IMR-90 (cell line): Measurements from ENCODE around the gene RFC2. TPM values are rescaled to one million over a fixed set of nuclear protein-coding genes. Genes with fewer than 3 reads are reported as not detected.
"Not testable (repeated sequence)": the region's sequence is repeated elsewhere in the genome, so short reads cannot be mapped to it uniquely, and the experiment has no call there.

Experiments used
- ATAC-seq: fragments of 200-7000 bp; cut with Tn5 transposase; 2 replicates; pipeline ENCODE4 v1.9.1; 2020; ENCODE audit warnings: low read depth, mild to moderate bottlenecking, moderate library complexity
- BruUV-seq: library from RNA; stranded (reverse); fragments of 400-500 nt; replicated peaks from 2 replicates; lab custom pipeline; 2021; lab: Mats Ljungman, UMichigan
- CTCF ChIA-PET: fragments of 300-600 bp; formaldehyde crosslinking; extraction: SDS; loops from one replicate; lab custom pipeline; 2021; ENCODE audit warnings: antibody characterized with exemption; lab: Yijun Ruan, JAX
- POLR2A ChIA-PET: fragments of 300-600 bp; sonication (Branson Sonifier 250); formaldehyde crosslinking; loops from one replicate; lab custom pipeline; 2022; ENCODE audit warnings: antibody characterized with exemption; ENCODE audit not compliant: unreplicated experiment; lab: Charles Lee
- DNase-seq: peaks from one replicate; pipeline ENCODE4 v3.0.0; 2013
- H2AFZ ChIP-seq: replicated peaks from 2 replicates; pipeline ENCODE3; 2013; ENCODE audit warnings: low read length, mild to moderate bottlenecking; ENCODE audit not compliant: poor library complexity
- H2AK5ac ChIP-seq: 2 replicates; pipeline ENCODE4 v1.6.1; 2013; ENCODE audit warnings: low read depth, low read length, inconsistent platforms
- H2AK9ac ChIP-seq: replicated peaks from 2 replicates; pipeline ENCODE3; 2013; ENCODE audit warnings: mild to moderate bottlenecking, low read depth, low read length, moderate library complexity; ENCODE audit not compliant: poor library complexity
- H2BK120ac ChIP-seq: 2 replicates; pipeline ENCODE4 v1.6.1; 2013; ENCODE audit warnings: low read depth, low read length, inconsistent platforms
- H2BK15ac ChIP-seq: 3 replicates; pipeline ENCODE4 v1.6.1; 2013; ENCODE audit warnings: low read depth, low read length, inconsistent platforms
- H2BK20ac ChIP-seq: 2 replicates; pipeline ENCODE4 v1.6.1; 2013; ENCODE audit warnings: low read depth, mild to moderate bottlenecking, inconsistent platforms, low read length, moderate library complexity
- H2BK5ac ChIP-seq: 2 replicates; pipeline ENCODE4 v1.6.1; 2013; ENCODE audit warnings: mild to moderate bottlenecking, low read depth, low read length, inconsistent platforms; ENCODE audit not compliant: poor library complexity, severe bottlenecking
- H3K14ac ChIP-seq: replicated peaks from 2 replicates; pipeline ENCODE4 v1.6.1; 2013; ENCODE audit warnings: low read depth, low read length, inconsistent platforms
- H3K18ac ChIP-seq: 2 replicates; pipeline ENCODE4 v1.6.1; 2013; ENCODE audit warnings: low read depth, low read length, control low read depth
- H3K23ac ChIP-seq: 2 replicates; pipeline ENCODE4 v1.6.1; 2013; ENCODE audit warnings: low read depth, low read length, inconsistent platforms
- H3K27ac ChIP-seq: 2 replicates; pipeline ENCODE4 v1.5.1; 2013; ENCODE audit warnings: mild to moderate bottlenecking, control low read depth, low read length; ENCODE audit not compliant: insufficient read depth
- H3K27me3 ChIP-seq: 2 replicates; pipeline ENCODE4 v1.6.1; 2013; ENCODE audit warnings: low read length; ENCODE audit not compliant: control insufficient read depth, insufficient read depth
- H3K36me3 ChIP-seq: 2 replicates; pipeline ENCODE4 v1.6.1; 2013; ENCODE audit warnings: low read length, mixed read lengths; ENCODE audit not compliant: control insufficient read depth, insufficient read depth
- H3K4ac ChIP-seq: 2 replicates; pipeline ENCODE4 v1.6.1; 2013; ENCODE audit warnings: low read depth, low read length, inconsistent platforms
- H3K4me1 ChIP-seq: 2 replicates; pipeline ENCODE4 v1.6.1; 2013; ENCODE audit warnings: low read length, mixed read lengths; ENCODE audit not compliant: control insufficient read depth, insufficient read depth
- H3K4me2 ChIP-seq: 2 replicates; pipeline ENCODE4 v1.6.1; 2013; ENCODE audit warnings: low read depth, mild to moderate bottlenecking, control low read depth, low read length, moderate library complexity
- H3K4me3 ChIP-seq: 2 replicates; pipeline ENCODE4 v1.5.1; 2013; ENCODE audit warnings: low read depth, mild to moderate bottlenecking, control low read depth, low read length, moderate library complexity; ENCODE audit not compliant: insufficient read depth
- H3K56ac ChIP-seq: 2 replicates; pipeline ENCODE4 v1.6.1; 2013; ENCODE audit warnings: low read length, inconsistent platforms; ENCODE audit not compliant: insufficient read depth; ENCODE audit errors: extremely low read depth
- H3K79me1 ChIP-seq, 2 experiments: 2 replicates each; pipeline ENCODE4 v1.6.1; 2013; ENCODE audit warnings: low read length in 2 of 2, inconsistent platforms in 1 of 2, low read depth in 1 of 2
- H3K9ac ChIP-seq: 2 replicates; pipeline ENCODE4 v1.6.1; 2013; ENCODE audit warnings: low read depth, low read length, control low read depth
- H3K9me1 ChIP-seq: 2 replicates; pipeline ENCODE4 v1.6.1; 2013; ENCODE audit warnings: low read length, inconsistent platforms; ENCODE audit not compliant: insufficient read depth
- H3K9me3 ChIP-seq: 2 replicates; pipeline ENCODE4 v1.6.1; 2013; ENCODE audit warnings: low read length; ENCODE audit not compliant: control insufficient read depth, insufficient read depth
- H4K20me1 ChIP-seq: 2 replicates; pipeline ENCODE4 v1.6.1; 2013; ENCODE audit warnings: low read length, inconsistent platforms; ENCODE audit not compliant: insufficient read depth
- H4K5ac ChIP-seq: 2 replicates; pipeline ENCODE4 v1.6.1; 2013; ENCODE audit warnings: mild to moderate bottlenecking, low read depth, low read length, control low read depth
- H4K8ac ChIP-seq, 2 experiments: 2 replicates each; pipeline ENCODE4 v1.6.1; 2013; ENCODE audit warnings: low read depth in 2 of 2, low read length in 2 of 2, control low read depth in 1 of 2, inconsistent platforms in 1 of 2
- H4K91ac ChIP-seq: 2 replicates; pipeline ENCODE4 v1.6.1; 2013; ENCODE audit warnings: low read depth, low read length, inconsistent platforms; ENCODE audit not compliant: insufficient read depth
- BHLHE40 ChIP-seq: fragments of 150-350 bp; IDR thresholded peaks from 2 replicates; pipeline ENCODE4 v1.6.1; 2016; ENCODE audit warnings: mild to moderate bottlenecking, low read depth, low read length
- RAD21 ChIP-seq: IDR thresholded peaks from 2 replicates; pipeline ENCODE4 v1.6.1; 2012; ENCODE audit warnings: low read length, improper control_type of control experiment
- WGBS, 2 experiments: methylation state at CpG; one replicate each; pipeline versions ENCODE4 v1.1.5 to v1.1.7; 2013; ENCODE audit warnings: missing lambda C conversion rate in 2 of 2; ENCODE audit not compliant: insufficient read length in 1 of 2; ENCODE audit errors: extremely low coverage in 2 of 2; 5-methylcytosine and 5-hydroxymethylcytosine counted together
- dilution Hi-C: fragments of 300-500 bp; cut with HindIII; formaldehyde crosslinking; loops from one replicate; pipeline ENCODE4 v1.14.3; 2018; ENCODE audit warnings: low sequenced_read_pairs; ENCODE audit not compliant: unreplicated experiment
- in situ Hi-C: fragments of 300-500 bp; cut with MboI; formaldehyde crosslinking; loops from 3 replicates; pipeline ENCODE4 v1.14.3; 2019; ENCODE audit warnings: low sequenced_read_pairs, inconsistent platforms, mixed read lengths
- intact Hi-C: fragments of 100-400 bp; cut with micrococcal nuclease; formaldehyde crosslinking; loops from 2 replicates; pipeline ENCODE4 v1.10.0; 2022
- polyA plus RNA-seq, 3 experiments: library from polyadenylated mRNA; depleted of rRNA; stranded (reverse); fragments of >200 nt; gene quantifications; 2 replicates each; pipeline ENCODE4 v1.2.3, GENCODE V29; 2012; ENCODE audit warnings: low replicate concordance in 1 of 3
- total RNA-seq: library from RNA; depleted of rRNA; stranded (reverse); fragments of >200 nt; gene quantifications from 2 replicates; pipeline ENCODE4 v1.2.3, GENCODE V29; 2012
- TF ChIP-seq, protein P1 (sequence below): fragments of 150-350 bp; IDR thresholded peaks from 2 replicates; pipeline ENCODE4 v1.6.1; 2016; ENCODE audit warnings: low read depth, mild to moderate bottlenecking, low read length, moderate library complexity, borderline replicate concordance
- TF ChIP-seq, protein P2 (sequence below): fragments of 150-350 bp; IDR thresholded peaks from 2 replicates; pipeline ENCODE4 v1.6.1; 2017; ENCODE audit warnings: mild to moderate bottlenecking, antibody characterized with exemption, low read length, low read depth

The RFC2 gene
- total and polyA plus RNA-seq, 2 of the 4 experiments (the other 2 are of a cell fraction): 25.2 to 37.8 TPM

DNA sequence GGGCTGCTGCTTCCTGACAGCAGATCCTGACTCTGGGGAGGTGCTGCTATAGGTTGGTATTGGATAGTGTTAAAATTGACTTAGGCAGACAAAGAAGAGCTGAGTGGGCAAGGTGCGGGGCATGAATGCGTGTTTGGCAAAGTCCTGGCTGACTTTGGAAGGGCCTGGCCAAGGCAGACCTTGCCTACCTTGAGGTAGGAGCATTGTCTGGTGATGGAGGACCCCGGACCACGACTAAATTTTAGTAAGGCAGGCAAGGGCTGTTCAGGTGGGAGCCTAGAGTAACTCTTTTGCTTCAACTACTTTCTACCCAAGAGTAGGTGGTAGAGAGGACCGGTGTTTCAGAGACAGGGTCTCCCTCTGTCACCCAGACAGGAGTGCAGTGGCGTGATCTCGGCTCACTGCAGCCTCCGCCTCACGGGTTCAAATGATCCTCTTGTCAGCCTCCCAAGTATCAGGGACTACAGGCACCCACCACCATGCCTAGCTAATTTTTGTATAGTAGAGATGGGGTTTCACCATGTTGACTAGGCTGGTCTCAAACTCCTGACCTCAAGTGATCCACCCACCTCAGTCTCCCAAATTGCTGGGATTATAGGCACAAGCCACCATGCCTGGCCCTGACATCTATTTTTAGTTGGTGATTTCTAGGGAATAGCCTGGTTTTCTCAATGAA, 56.6 kb downstream of the RFC2 start:
- Histone ChIP-seq H3K4me1 (no peaks in the 10 kb centered on the region), H3K23ac (no peak overlapping the region), H2AFZ (no peak overlapping the region), H3K9ac (no peak overlapping the region), H3K9me1 (no peaks in the 10 kb centered on the region), H4K5ac (no peak overlapping the region), H3K4me2 (no peak overlapping the region), H3K18ac (no peak overlapping the region), H3K9me3 (no peaks in the 10 kb centered on the region), H2BK120ac (no peak overlapping the region), H3K4ac (no peak overlapping the region), H3K36me3 (peaks cover 38% of the 10 kb centered on the region), H2AK5ac (no peak overlapping the region), H3K27me3 (no peaks in the 10 kb centered on the region), H4K8ac (no peak overlapping the region), H3K79me1 (peaks cover 11 to 25% of the 10 kb centered on the region in 2 experiments), H2BK15ac (no peak overlapping the region), H3K4me3 (no peak overlapping the region), H3K14ac (no peak overlapping the region), H3K56ac (no peak overlapping the region), H3K27ac (no peak overlapping the region), H4K91ac (no peak overlapping the region), H2BK5ac (no peak overlapping the region), H2BK20ac (no peak overlapping the region), H2AK9ac (no peak overlapping the region), H4K20me1 (peaks cover 8% of the 10 kb centered on the region; the same call in 1 of the 2 replicates)
- TF ChIP-seq RAD21 (no peak), BHLHE40 (no peak)
- TF ChIP-seq, protein P1, sequence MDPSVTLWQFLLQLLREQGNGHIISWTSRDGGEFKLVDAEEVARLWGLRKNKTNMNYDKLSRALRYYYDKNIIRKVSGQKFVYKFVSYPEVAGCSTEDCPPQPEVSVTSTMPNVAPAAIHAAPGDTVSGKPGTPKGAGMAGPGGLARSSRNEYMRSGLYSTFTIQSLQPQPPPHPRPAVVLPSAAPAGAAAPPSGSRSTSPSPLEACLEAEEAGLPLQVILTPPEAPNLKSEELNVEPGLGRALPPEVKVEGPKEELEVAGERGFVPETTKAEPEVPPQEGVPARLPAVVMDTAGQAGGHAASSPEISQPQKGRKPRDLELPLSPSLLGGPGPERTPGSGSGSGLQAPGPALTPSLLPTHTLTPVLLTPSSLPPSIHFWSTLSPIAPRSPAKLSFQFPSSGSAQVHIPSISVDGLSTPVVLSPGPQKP: no peak
- TF ChIP-seq, protein P2, sequence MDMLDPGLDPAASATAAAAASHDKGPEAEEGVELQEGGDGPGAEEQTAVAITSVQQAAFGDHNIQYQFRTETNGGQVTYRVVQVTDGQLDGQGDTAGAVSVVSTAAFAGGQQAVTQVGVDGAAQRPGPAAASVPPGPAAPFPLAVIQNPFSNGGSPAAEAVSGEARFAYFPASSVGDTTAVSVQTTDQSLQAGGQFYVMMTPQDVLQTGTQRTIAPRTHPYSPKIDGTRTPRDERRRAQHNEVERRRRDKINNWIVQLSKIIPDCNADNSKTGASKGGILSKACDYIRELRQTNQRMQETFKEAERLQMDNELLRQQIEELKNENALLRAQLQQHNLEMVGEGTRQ: no peak
- in situ Hi-C loops: no loop called here
- WGBS, 2 experiments: 94% methylated on average over 2 of the region's 9 CpGs; no CpG with 5 or more reads in 1 of the 2 experiments
- ATAC-seq (no peak), DNase-seq (no peak)
- intact Hi-C loops: no loop called here
- ChIA-PET CTCF (no interaction called here), POLR2A (no interaction called here)
- no TSS peak for BruUV-seq
- dilution Hi-C loops: no loop called here

DNA sequence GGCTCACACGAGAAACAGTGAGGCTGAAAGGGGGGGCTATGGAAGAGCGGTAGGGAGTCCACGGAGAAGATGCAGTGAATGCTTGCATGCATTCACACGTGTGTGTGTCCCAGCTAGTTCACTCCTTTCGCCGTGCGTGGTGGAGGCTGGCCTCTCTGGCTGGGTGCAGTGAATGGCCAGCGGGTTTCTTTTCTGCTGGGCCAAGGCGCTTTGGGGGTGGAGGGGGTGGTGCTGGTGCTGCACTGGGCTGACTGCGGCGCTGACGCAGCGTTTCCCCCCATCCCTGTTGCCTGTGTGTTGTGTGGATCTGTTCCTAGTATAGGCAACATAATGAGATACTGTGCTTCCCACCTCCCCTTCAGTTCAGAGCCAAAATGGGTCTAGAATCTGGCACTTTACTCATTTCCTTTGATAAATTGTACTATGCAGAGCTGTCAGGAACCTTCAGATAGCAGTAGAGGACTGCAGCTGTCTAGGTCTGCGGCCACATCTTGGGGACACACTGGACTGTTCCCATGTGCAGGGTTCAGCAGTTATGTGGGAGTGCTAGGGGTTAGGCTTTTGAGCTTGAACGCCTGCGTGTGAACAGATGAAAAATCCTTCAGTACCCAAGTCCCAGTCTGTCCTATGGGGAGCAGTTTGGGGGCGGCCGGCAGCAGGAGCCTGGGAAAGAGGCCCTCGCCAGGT, 58.1 kb downstream of the RFC2 start:
- H2AK5ac ChIP-seq, H2AK9ac ChIP-seq, CTCF ChIA-PET, H3K9me3 ChIP-seq, dilution Hi-C loops, H2BK15ac ChIP-seq, ATAC-seq, H3K4me1 ChIP-seq, H2BK120ac ChIP-seq, H3K4ac ChIP-seq, H2BK5ac ChIP-seq, H3K23ac ChIP-seq, H3K56ac ChIP-seq, H3K27me3 ChIP-seq, H3K18ac ChIP-seq, intact Hi-C loops, H3K14ac ChIP-seq, H3K4me3 ChIP-seq, H3K9me1 ChIP-seq, H3K4me2 ChIP-seq, H4K91ac ChIP-seq, in situ Hi-C loops, POLR2A ChIA-PET, H4K5ac ChIP-seq, H3K9ac ChIP-seq, H4K8ac ChIP-seq, H2AFZ ChIP-seq, H2BK20ac ChIP-seq, DNase-seq, H3K27ac ChIP-seq: not testable (repeated sequence)
- H3K36me3 ChIP-seq: peaks cover 44% of the 10 kb centered on the region
- peaks cover 11% of the 10 kb centered on the region; the same call in 1 of the 2 replicates for H4K20me1 ChIP-seq
- peaks cover 15 to 28% of the 10 kb centered on the region in 2 experiments for H3K79me1 ChIP-seq
- BruUV-seq: TSS peak; percentile 84
- no CpG with 5 or more reads among the region's 19 CpGs for WGBS, 2 experiments
